Esophagus muscularis mucosa (tissue), 4 donors: ENCODE results near the gene SPARC. TPM values are rescaled to one million over a fixed set of nuclear protein-coding genes. Genes with fewer than 3 reads are reported as not detected.
"Not testable (repeated sequence)": the region's sequence is repeated elsewhere in the genome, so short reads cannot be mapped to it uniquely, and the experiment has no call there.

ENCODE experiments used
- DNase-seq: peaks from one replicate; pipeline ENCODE4 v3.0.0-alpha.2; 2017; ENCODE audit errors: extremely low spot score
- H3K27ac ChIP-seq, 4 donors: fragments of 200-600 bp; sonication (generic); replicated peaks in 1 of 4; 1 replicate in 3 of 4; 2 replicates in 1 of 4; pipeline ENCODE4 v1.5.1; 2016 to 2019; ENCODE audit warnings: mild to moderate bottlenecking in 1 of 4
- H3K27me3 ChIP-seq, 4 donors: fragments of 200-600 bp; sonication (generic); one replicate each; pipeline versions ENCODE4 v1.5.1 to v1.6.0; 2016 to 2019
- H3K36me3 ChIP-seq, 4 donors: fragments of 200-600 bp; sonication (generic); one replicate each; pipeline ENCODE4 v1.5.1; 2016 to 2019
- H3K4me1 ChIP-seq, 4 donors: fragments of 200-600 bp; sonication (generic); one replicate each; pipeline ENCODE4 v1.5.1; 2016 to 2019
- H3K4me3 ChIP-seq, 4 donors: fragments of 200-600 bp; sonication (generic); 1 replicate in 2 of 4; 2 replicates in 2 of 4; pipeline ENCODE4 v1.5.1; 2016 to 2019; ENCODE audit warnings: mild to moderate bottlenecking in 4 of 4, moderate library complexity in 1 of 4
- H3K9me3 ChIP-seq, 4 donors: fragments of 200-600 bp; sonication (generic); 1 replicate in 3 of 4; 2 replicates in 1 of 4; pipeline ENCODE4 v1.5.1; 2016 to 2019
- EP300 ChIP-seq: sonication (generic); formaldehyde crosslinking; IDR thresholded peaks from one replicate; pipeline ENCODE4 v1.6.1; 2017; ENCODE audit warnings: antibody characterized with exemption
- POLR2A ChIP-seq: fragments of 450-650 bp; IDR thresholded peaks from one replicate; pipeline ENCODE4 v1.6.1; 2017; ENCODE audit warnings: antibody characterized with exemption, moderate library complexity, mild to moderate bottlenecking, low read depth
- POLR2AphosphoS5 ChIP-seq, 2 donors: sonication (generic); formaldehyde crosslinking; IDR thresholded peaks; one replicate each; pipeline ENCODE4 v1.6.1; 2017; ENCODE audit warnings: antibody characterized with exemption in 2 of 2
- WGBS: methylation state at CpG from one replicate; pipeline ENCODE4 v1.1.5; 2018; 5-methylcytosine and 5-hydroxymethylcytosine counted together
- intact Hi-C: fragments of 100-400 bp; cut with DNase I; formaldehyde crosslinking; loops from one replicate; pipeline ENCODE4 v1.15.1; 2023
- total RNA-seq, 4 donors: library from RNA; depleted of rRNA; stranded (reverse); fragments of >200 nt; gene quantifications; one replicate each; pipeline versions ENCODE4 v1.1.0 to v1.2.1, GENCODE V29; 2016
- TF ChIP-seq, protein P1 (sequence below), 3 experiments: fragments of 200-600 bp in 2 of 3; fragments of 450-650 bp in 1 of 3; sonication (generic) in 2 of 3; IDR thresholded peaks; one replicate each; pipeline ENCODE4 v1.5.1; 2017 to 2019; ENCODE audit warnings: antibody characterized with exemption in 3 of 3, mild to moderate bottlenecking in 2 of 3, moderate library complexity in 1 of 3

SPARC gene
- total RNA-seq, 4 donors from 2014 or later, result 269 to 875 (median 432) TPM

DNA sequence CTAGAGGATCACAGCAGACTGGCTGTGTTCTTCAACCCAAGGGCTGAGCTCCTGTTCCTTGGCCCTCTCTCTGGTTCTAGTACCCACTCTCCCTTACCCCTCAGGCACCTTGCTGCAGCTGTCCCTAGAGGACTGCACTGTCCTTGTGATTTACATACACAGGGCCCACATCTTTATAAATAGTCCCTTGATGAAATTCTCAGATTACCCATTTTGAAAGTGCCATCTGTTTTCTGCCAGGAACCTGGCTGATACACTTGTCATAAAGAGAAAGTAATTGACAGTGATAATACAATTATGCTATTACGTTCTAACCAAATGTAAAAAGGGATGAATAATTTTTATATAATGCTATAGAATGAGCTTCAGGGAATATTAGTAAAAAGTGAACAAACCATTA is 16.5 kb upstream of the SPARC start:
- intact Hi-C loops, result no loop called here
- Histone ChIP-seq H3K4me1 (peaks cover 8 to 29% (median 26%) of the 10 kb centered on the region in 4 donors), H3K36me3 (no peaks in the 10 kb centered on the region), H3K9me3 (no peaks in the 10 kb centered on the region), H3K27ac (no peak overlapping the region), H3K27me3 (no peaks in the 10 kb centered on the region), H3K4me3 (no peak overlapping the region)
- WGBS, result 50% methylated on average over 1 of the region's 1 CpG
- DNase-seq, result no peak
- no peak for TF ChIP-seq POLR2AphosphoS5 (IDR thresholded peaks at IDR 0.05)
- TF ChIP-seq EP300, result no peak
- no peak for TF ChIP-seq POLR2A
- TF ChIP-seq, protein P1, sequence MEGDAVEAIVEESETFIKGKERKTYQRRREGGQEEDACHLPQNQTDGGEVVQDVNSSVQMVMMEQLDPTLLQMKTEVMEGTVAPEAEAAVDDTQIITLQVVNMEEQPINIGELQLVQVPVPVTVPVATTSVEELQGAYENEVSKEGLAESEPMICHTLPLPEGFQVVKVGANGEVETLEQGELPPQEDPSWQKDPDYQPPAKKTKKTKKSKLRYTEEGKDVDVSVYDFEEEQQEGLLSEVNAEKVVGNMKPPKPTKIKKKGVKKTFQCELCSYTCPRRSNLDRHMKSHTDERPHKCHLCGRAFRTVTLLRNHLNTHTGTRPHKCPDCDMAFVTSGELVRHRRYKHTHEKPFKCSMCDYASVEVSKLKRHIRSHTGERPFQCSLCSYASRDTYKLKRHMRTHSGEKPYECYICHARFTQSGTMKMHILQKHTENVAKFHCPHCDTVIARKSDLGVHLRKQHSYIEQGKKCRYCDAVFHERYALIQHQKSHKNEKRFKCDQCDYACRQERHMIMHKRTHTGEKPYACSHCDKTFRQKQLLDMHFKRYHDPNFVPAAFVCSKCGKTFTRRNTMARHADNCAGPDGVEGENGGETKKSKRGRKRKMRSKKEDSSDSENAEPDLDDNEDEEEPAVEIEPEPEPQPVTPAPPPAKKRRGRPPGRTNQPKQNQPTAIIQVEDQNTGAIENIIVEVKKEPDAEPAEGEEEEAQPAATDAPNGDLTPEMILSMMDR (IDR thresholded peaks at IDR 0.05), result no peak

DNA sequence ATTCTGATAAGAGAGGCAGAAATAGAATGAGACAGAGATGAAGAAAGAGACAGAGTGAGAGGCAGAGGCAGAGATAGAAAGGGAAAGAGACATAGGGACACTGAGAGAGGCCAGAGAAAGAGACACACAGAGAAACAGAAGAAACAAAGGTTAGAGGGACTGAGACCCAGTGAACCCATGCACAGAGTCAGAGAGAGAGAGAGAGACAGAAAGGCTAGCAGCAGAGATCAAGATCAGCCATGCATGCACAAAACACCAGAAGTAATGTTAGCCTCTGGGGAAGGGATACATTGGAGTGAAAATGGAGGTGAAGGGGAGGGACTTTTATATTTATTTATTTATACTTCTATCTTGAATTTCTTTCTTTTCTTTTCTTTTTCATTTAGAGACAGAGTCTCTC is 14.1 kb upstream of the SPARC start:
- Histone ChIP-seq H3K27ac (no peak overlapping the region), H3K4me1 (peaks cover 12 to 53% (median 45%) of the 10 kb centered on the region in 4 donors), H3K4me3 (no peak overlapping the region), H3K36me3 (no peaks in the 10 kb centered on the region), H3K9me3 (no peaks in the 10 kb centered on the region), H3K27me3 (no peaks in the 10 kb centered on the region)
- no peak for DNase-seq
- no peak for TF ChIP-seq EP300
- TF ChIP-seq, protein P1 (IDR thresholded peaks at IDR 0.05), result no peak
- TF ChIP-seq POLR2AphosphoS5 (IDR thresholded peaks at IDR 0.05), result no peak
- TF ChIP-seq POLR2A, result no peak
- intact Hi-C loops, result no loop called here

DNA sequence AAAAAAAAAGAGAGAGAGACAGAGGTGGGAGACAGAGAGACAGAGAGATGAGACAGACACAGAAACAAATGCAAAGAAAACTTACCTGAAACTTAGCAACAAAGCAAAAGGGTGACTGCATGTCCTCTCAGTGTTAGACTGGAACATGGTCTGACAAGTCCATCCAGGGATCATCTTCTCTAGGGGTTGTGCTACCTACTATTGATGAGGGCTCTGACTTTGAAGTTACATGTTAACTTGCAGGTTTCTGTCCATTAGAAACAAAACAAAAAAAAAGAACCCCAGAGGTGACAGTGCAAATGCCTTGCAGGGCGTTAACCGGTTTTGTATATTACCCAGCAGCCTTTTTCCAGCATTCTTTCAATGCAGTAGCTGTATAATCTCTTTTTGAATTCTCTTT is 13.6 kb upstream of the SPARC start:
- H3K27ac ChIP-seq, result peak overlapping the region in 1 of 4 donors; percentile 76
- intact Hi-C loops, result no loop called here

DNA sequence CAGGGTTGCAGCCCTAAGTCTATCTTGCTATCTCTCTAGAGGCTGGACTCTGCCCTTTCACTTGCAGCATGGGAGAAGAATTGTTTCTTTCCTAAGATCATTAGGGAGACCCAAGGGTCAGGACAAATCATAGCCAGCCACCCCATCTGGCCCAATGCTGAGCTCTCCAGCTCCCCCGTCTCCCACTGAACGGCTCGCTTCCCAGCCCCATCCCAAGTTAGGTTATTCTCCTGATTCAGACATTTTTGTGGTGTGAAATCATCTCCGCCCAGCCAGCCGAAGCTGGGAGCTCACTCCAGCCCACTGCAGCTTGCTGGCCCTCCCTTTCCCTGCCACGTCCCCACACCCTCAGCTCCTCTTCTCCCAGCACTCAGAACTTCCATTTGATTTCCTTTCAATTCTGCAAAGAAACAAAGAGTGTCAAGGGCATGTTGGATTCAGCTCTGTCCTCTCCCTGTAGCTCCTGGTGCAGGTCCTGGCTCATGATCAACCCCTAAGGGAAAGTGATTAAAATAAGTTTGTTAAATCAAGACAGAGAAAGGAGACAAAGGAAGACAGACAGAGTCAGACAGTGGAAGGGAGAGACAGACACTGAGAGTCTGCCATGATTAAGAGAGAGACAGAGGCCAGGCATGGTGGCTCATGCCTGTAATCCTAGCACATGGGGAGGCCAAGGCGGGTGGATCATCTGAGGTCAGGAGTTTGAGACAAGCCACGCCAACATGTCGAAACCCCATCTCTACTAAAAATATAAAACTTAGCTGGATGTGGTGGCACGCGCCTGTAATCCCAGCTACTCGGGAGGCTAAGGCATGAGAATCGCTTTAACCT is 12.6 kb upstream of the SPARC start:
- Histone ChIP-seq H3K27me3 (no peaks in the 10 kb centered on the region), H3K4me3 (peak overlapping the region in 3 of 4 donors; percentile 11 to 19 (median 13)), H3K36me3 (no peaks in the 10 kb centered on the region), H3K4me1 (peaks cover 12 to 55% (median 51%) of the 10 kb centered on the region in 4 donors), H3K9me3 (no peaks in the 10 kb centered on the region), H3K27ac (peak overlapping the region; percentile 67 to 76 (median 74))
- intact Hi-C loops, result loop anchor here (5.0 kb wide), 1 partner anchor 38 kb away; no protein-coding TSS in a partner anchor
- WGBS, result 57% methylated on average over 13 of the region's 13 CpGs
- DNase-seq, result no peak
- TF ChIP-seq POLR2AphosphoS5 (IDR thresholded peaks at IDR 0.05), result peak; percentile 53 to 68
- TF ChIP-seq, protein P1 (IDR thresholded peaks at IDR 0.05), result no peak

More for the DNA sequence above, 13.6 kb upstream of the SPARC start:
- Histone ChIP-seq H3K36me3 (no peaks in the 10 kb centered on the region), H3K9me3 (no peaks in the 10 kb centered on the region), H3K4me1 (peaks cover 12 to 53% (median 50%) of the 10 kb centered on the region in 4 donors), H3K4me3 (no peak overlapping the region), H3K27me3 (no peaks in the 10 kb centered on the region)
- no peak for TF ChIP-seq POLR2AphosphoS5 (IDR thresholded peaks at IDR 0.05)
- no peak for TF ChIP-seq EP300
- DNase-seq, result no peak
- 80% methylated on average over 2 of the region's 2 CpGs for WGBS

DNA sequence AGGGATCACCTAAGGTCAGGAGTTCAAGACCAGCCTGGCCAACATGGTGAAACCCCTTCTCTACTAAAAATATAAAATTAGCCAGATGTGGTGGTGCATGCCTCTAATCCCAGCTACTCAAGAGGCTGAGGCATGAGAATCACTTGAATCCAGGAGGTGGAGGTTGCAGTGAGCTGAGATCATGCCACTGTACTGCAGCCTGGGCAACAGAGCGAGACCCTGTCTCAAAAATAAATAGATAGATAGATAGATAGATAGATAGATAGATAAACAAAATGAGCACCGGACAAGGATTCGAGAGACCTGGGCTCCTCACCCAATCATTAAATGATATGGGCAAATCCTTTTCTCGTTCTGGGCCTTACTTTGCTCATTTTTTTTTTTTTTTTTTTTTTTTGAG is 11.4 kb upstream of the SPARC start:
- intact Hi-C loops, result loop anchor here (5.0 kb wide), 1 partner anchor 39 kb away; no protein-coding TSS in a partner anchor

More for the DNA sequence above, 11.4 kb upstream of the SPARC start:
- H3K9me3 ChIP-seq, H3K36me3 ChIP-seq, H3K27me3 ChIP-seq, H3K4me3 ChIP-seq, DNase-seq: not testable (repeated sequence)
- WGBS, result 93% methylated on average over 4 of the region's 4 CpGs
- peak overlapping the region; percentile 76 to 81 (median 76) for H3K27ac ChIP-seq
- peaks cover 12 to 55% (median 51%) of the 10 kb centered on the region in 4 donors for H3K4me1 ChIP-seq
